GM12874 (cell line): ENCODE measurements around the gene CEACAM19.

Source experiments
- CTCF ChIP-seq: IDR thresholded peaks from 2 replicates; pipeline ENCODE4 v1.5.1; 2011; ENCODE audit warnings: low read depth, mild to moderate bottlenecking, control low read depth, low read length, moderate library complexity; ENCODE audit not compliant: insufficient read depth

Gene CEACAM19

GRCh38 chr19:44712864-44713515 is 41.7 kb downstream of the CEACAM19 start:
- no peak for TF ChIP-seq CTCF

GRCh38 chr19:44714597-44715169 is 43.4 kb downstream of the CEACAM19 start:
- TF ChIP-seq CTCF: no peak

DNA sequence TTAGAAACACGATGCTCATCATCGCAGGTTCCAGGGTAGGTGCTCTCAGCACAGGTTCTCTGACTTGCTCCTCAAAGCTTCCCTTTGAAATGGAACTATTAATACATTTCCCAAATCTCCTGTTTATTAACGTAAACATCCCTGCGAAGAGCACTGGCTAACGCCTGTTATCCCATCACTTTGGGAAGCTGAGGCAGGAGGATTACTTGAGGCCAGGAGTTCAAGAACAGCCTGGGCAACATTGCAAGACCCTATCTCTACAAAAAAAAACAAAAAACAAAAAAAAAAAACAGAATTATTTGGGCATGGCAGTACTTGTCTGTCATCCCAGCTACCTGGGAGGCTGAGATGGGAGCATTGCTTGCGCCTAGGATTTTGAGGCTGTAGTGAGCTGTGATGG is 46.3 kb downstream of the CEACAM19 start:
- TF ChIP-seq CTCF: no peak

DNA sequence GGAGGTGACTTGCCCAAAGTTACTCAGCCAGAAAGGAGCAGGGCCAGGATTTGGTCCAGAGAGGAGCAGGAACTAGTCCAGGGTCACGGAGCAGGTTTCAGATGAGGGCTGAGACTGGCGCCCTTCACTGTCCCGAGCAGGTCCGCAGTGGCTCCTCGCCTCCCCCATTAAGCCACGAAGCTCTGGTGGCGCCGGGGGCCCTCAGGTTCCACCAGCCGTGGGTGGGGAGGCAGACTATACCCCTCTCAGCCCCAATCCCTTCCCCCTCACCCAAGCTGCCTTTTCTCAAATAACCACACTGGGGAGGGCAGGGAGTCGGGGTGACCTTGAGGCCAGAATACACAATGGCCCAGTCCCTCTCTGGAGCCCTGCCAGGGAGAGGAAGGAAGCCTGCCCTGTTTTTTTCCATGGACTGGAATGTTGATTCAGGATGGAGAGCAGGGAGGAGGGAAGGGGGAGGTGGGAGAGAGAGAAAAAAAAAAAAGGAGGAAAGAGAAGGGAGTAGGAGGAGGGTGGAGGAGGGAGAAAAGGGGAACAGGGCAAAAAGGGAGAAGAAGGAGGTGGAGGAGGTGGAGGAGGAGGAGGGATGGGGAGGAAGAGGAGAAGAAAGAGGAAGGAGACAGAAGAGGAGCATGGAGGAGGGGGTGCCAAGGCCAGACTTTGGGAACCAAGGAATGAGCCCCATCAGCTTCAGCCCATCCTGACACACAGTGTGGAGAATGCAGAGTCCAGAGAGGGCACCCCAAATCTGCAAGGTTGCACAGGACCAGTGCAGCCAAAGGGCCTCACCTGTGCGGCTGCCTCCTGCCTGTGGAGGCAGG is 47.4 kb downstream of the CEACAM19 start:
- TF ChIP-seq CTCF: no peak

DNA sequence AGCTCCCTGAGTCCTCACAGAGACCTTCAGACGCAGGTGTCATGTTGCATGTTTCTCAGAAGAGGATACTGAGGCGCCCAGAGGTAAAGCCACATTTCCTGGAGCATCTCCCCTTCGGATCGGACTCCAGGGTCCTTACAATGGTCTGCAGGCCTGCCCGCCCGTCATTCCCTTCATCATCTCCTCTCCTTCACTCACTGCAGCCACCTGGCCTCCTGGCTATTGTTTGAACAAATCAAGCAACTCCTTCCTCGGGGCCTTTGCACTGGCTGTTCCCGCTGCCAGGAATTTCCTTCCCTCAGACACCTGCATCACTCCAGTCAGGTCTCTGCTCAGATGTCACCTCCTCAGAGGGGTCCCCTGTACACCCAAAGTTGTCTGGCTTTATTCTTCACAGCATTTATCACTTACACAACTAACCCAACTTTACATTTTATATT is 48.0 kb downstream of the CEACAM19 start:
- no peak for TF ChIP-seq CTCF

GRCh38 chr19:44720945-44721344 is 49.7 kb downstream of the CEACAM19 start:
- TF ChIP-seq CTCF: no peak
